SK-N-SH (cell line): ENCODE data around the gene TXNDC16.

Experiments used
- EZH2phosphoT487 ChIP-seq: fragments of 200-600 bp; sonication (generic); IDR thresholded peaks from 2 replicates; pipeline ENCODE4 v1.6.1; 2017; ENCODE audit warnings: low read depth, mixed run types, mild to moderate bottlenecking, antibody characterized with exemption, moderate library complexity, borderline replicate concordance
- FOXJ3 ChIP-seq: sonication (generic); formaldehyde crosslinking; IDR thresholded peaks from 2 replicates; pipeline ENCODE4 v1.5.1; 2020; ENCODE audit warnings: mild to moderate bottlenecking, missing genetic modification reagents
- GABPA ChIP-seq: IDR thresholded peaks from 2 replicates; pipeline ENCODE4 v1.4.0; 2012; ENCODE audit warnings: low read depth, mild to moderate bottlenecking
- MXI1 ChIP-seq: IDR thresholded peaks from 2 replicates; pipeline ENCODE4 v1.6.1; 2012; ENCODE audit warnings: mild to moderate bottlenecking, low read depth, low read length, improper control_type of control experiment
- POLR2AphosphoS5 ChIP-seq: IDR thresholded peaks from 2 replicates; pipeline ENCODE4 v1.6.1; 2012; ENCODE audit warnings: low read depth, low read length
- RAD21 ChIP-seq: IDR thresholded peaks from 2 replicates; pipeline ENCODE4 v1.6.1; 2012; ENCODE audit warnings: mild to moderate bottlenecking, low read length
- TCF12 ChIP-seq: IDR thresholded peaks from 2 replicates; pipeline ENCODE4 v1.4.0; 2012
- TF ChIP-seq, protein P1 (sequence below): fragments of 200-600 bp; sonication (generic); IDR thresholded peaks from 2 replicates; pipeline ENCODE4 v1.6.1; 2017; ENCODE audit warnings: antibody characterized with exemption, mild to moderate bottlenecking, moderate library complexity

- TF ChIP-seq POLR2AphosphoS5 (no peak), TCF12 (no peak), MXI1 (no peak), GABPA (no peak), FOXJ3 (no peak), EZH2phosphoT487 (no peak), RAD21 (no peak)
- TF ChIP-seq, protein P1, sequence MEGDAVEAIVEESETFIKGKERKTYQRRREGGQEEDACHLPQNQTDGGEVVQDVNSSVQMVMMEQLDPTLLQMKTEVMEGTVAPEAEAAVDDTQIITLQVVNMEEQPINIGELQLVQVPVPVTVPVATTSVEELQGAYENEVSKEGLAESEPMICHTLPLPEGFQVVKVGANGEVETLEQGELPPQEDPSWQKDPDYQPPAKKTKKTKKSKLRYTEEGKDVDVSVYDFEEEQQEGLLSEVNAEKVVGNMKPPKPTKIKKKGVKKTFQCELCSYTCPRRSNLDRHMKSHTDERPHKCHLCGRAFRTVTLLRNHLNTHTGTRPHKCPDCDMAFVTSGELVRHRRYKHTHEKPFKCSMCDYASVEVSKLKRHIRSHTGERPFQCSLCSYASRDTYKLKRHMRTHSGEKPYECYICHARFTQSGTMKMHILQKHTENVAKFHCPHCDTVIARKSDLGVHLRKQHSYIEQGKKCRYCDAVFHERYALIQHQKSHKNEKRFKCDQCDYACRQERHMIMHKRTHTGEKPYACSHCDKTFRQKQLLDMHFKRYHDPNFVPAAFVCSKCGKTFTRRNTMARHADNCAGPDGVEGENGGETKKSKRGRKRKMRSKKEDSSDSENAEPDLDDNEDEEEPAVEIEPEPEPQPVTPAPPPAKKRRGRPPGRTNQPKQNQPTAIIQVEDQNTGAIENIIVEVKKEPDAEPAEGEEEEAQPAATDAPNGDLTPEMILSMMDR, result no peak
These were observed 138.4 kb downstream of the TXNDC16 start for GRCh38 chr14:52413729-52414408.
